Left kidney (tissue), 2 donors: ENCODE results near the gene KRTAP10-11. TPM values are rescaled to one million over a fixed set of nuclear protein-coding genes. Genes with fewer than 3 reads are reported as not detected.
"Not testable (repeated sequence)": the region's sequence is repeated elsewhere in the genome, so short reads cannot be mapped to it uniquely, and the experiment has no call there.

Experiments used
- DNase-seq: peaks from one replicate; pipeline ENCODE4 v3.0.0-alpha.2; 2013
- polyA plus RNA-seq: library from polyadenylated mRNA; unstranded; fragments of 120-200 nt; gene quantifications from one replicate; pipeline ENCODE4 v1.2.1, GENCODE V29; 2013; ENCODE audit not compliant: insufficient read length

KRTAP10-11 gene
- polyA plus RNA-seq, 1 donor: not detected

DNA sequence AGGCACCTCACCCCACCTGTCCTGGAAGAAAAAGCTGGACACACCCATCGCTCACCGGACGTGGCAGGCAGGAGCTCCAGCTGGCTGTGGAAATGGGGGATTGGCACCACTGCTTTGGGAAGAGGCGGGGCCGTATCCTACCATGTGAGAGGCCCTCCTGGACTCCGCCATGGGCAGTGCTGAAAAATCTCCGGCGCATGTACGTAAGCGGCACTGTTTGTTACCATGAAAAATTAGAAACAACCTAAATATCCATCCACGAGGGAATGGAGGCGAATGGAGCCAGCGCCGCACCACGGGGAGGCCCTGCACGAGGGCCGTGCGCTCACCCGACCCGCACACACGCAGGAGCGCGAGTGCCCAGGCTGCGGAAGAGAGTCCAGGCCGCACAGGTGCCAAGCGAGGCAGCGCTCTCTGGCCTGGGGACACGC is 31.2 kb upstream of the KRTAP10-11 start:
- DNase-seq: no peak

DNA sequence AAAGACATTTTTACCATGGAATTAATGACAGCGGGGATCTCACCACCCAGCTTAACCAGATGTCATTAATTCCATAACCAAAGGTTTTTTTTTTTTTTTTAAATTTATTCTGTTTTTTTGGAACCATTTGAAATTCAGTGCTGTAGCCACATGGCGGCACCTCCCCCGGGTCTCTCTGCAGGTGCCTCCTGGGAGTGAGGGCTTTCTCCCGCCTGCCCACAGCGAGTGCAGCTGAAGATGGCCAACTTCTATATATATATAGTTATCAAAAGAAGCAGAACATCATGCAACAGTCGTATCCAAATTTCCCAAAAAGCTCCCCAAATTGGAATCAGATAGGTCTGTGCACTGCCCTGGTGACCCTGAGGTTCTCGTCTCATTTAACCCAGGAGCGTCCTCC is 30.7 kb upstream of the KRTAP10-11 start:
- no peak for DNase-seq

DNA sequence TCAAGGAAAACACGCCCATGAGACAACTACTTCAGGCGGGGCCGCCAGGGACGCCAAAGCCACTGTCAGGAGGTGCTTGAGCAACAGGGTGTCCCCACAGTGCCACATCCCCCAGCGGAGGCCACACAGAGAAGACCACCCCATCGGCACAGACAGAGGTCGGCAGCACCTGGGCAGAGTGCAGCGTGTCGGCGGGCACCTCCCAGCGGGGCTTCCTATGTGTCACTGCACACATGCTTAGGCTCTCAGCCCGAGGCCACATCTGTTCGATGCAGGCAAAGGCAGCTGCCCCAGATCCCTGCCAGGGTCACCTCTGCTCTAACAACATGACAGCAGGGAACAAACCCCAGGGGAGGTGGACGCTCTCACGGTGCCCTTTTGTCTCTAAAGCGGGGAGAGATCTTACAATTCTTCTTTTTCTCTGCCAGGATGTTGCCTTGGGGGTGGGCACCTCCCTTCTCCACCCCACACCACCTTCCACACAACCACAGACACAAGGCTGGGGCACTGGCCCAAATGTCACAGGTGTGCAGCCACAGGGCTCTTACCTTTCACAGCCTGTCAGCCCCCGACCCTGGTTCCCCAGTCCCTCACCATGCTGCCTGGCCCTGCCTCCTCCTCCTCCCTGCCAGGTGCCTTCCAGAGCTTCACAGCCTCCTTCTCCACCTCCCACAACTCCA is 30.2 kb upstream of the KRTAP10-11 start:
- no peak for DNase-seq

DNA sequence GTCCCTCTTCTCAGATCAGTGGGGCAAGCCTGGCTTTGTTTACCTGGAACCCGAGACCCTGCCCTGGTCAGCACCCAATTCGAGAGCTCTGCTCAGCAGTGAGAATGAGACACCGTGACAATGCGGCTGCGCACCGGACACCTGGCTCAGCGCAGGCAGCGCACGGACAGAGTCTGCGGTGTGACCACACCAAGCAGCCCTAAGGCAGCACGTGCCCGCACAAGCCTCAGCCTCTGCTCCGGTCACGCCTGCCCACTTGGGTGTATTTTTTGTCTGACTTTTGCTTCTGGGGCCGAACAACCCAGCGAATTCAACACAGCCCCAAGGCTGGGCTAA is 29.7 kb upstream of the KRTAP10-11 start:
- no peak for DNase-seq

DNA sequence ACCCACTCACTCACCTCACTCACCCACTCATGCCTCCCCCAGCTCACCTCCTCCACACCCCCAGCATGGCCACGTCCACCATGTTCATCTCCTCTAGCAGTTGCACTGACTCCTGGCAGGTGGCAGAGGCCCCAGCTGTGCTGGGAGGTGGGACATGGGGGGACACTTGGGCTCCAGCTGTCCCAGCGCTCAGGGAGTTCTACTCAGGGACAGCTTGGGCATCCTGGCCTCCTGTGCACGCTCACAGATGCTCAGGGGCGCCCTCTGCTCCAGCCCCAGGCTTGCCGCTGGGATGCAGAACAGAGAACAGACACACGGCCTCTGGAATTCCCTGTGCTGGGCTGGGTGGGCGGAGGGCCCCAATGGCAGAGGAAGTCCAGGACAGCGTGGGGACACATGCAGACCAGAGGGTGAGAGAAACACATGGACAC is 29.1 kb upstream of the KRTAP10-11 start:
- no peak for DNase-seq

DNA sequence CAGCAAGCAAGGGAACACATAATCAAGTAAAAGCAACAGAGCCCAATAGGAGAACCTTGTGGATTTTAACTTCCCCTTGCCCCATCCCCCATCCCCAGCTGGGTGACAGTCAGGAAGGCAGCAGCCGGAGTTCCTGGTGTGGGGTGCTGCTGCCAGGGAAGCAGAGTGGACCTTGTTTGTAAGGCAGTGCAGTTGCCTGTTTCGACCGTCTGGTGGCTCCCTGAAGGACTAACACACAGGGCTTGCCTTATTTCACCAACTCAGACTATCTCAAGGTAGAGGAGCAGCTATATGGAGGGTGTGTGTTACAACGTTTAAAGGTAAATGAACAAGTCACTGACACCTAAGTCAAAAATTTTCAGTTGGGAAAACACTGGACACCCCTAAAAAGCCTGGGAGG is 27.7 kb upstream of the KRTAP10-11 start:
- no peak for DNase-seq

DNA sequence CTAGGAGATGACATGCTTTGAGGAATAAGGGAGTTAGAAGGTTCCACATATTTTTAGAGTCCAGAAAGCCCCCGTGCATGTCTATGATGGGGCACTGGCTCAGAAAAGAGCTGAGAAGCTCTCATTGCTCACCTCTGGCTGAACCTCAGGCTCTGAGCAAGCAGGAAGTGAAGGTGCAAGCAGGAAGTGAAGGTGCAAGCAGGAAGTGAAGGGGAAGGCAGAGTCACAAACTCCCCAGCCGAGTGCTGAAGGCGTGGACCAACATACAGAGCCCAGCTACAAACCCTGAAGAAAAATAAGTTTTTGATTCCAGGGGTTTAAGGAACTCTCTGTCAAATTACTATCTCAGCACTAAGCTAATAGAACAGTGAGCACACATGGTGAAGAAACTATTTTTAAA is 27.3 kb upstream of the KRTAP10-11 start:
- no peak for DNase-seq

DNA sequence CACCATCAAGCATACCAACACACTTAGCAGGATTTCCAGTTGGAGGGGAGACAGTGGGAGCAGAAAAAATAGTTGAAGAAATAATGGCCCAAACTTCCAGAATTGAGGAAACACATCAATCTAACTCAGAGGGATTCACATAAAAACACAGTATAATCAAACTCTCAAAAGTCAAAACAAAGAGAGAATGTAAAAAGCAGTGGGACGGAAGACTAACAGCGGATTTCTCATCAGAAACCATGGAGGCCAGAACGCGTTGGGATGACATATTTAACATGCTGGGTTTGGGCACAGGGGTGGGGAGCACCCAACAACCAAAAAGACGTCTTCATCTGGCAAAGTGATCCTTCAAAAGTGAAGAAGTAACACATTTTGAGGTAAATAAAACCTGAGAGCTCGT is 26.3 kb upstream of the KRTAP10-11 start:
- no peak for DNase-seq

DNA sequence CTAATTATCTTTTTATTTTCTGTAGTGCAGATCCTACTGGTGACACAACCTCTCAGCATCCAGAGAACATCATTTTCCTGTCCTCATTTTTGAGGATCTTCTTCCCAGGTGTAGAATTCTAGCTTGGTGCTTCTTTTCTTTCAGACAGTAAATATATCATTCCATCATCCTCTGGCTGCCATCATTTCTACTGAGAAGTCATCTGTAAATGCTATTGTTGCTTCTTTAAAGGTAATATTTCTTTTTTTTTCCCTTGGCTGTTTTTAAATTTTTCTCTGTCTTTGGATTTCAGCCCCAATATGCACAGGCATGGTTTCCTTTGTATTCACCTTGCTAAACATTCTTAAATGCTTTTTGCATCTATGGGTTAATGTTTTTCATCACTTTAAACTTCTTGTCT is 22.6 kb upstream of the KRTAP10-11 start:
- no peak for DNase-seq

DNA sequence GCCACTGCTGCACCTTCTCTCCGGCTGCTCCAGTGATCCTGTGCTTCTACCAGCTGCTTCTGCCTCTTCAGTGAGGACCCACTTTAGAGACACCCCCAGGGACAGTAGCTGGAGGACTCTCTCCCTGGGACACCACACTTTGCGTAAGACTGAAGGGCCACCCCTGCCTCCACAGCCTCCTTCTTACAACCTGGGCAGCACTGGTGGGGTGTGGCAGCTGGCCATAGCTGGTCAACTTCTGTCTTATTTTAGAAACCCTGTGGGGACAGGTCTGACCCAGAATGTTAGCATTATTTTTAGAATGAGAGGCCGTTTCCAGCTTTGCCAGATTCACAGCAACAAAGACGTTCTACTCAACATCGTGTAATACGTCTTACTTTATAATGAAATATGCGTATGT is 20.5 kb upstream of the KRTAP10-11 start:
- DNase-seq: no peak

DNA sequence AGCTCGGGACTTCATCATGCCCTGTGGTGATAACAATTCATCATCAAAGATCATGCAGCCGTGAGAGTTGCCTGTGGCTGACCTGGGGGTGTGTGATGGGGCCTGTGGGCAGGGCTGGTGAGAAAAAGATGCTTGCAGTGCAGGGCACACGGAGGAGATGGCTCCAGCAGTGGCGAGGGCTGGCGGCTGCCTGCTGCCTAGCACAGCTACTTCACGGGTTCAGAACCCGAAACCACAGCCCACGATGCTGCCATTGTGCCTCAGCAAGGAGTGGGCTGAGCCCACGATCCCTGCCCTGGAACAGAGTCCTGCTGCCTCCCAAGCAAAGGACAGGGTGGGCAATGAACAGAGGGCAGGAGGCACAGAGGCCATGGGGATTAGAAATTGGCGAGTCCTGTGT is 20.0 kb upstream of the KRTAP10-11 start:
- DNase-seq: no peak

DNA sequence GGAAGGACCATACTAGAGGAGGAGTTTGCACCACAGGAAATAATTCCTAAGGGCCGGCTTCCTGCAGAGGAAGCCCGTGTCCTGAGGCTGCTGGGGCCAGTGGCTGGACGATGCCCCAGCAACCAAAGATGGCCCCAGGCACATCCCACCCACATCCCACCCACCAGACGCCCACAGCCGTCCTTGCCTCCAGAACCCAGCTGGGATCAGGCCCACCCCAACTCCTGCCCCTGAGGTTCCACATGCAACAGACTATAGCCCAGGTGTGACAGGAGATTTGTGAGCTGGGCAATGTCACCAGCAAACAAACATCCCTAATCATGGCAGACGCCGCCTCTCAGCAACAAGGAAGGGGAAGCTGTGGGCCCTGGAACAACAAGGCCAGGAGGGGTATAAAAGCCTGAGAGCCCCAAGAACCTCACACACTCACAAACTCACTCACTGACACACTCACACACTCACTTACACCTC is 19.5 kb upstream of the KRTAP10-11 start, which contains the start of gene KRTAP10-9:
TSS of gene KRTAP10-9 (plus strand) at position 421 of the 471 bp plus-strand sequence. CDS start 79 bp downstream, outside the sequence.
- no peak for DNase-seq

DNA sequence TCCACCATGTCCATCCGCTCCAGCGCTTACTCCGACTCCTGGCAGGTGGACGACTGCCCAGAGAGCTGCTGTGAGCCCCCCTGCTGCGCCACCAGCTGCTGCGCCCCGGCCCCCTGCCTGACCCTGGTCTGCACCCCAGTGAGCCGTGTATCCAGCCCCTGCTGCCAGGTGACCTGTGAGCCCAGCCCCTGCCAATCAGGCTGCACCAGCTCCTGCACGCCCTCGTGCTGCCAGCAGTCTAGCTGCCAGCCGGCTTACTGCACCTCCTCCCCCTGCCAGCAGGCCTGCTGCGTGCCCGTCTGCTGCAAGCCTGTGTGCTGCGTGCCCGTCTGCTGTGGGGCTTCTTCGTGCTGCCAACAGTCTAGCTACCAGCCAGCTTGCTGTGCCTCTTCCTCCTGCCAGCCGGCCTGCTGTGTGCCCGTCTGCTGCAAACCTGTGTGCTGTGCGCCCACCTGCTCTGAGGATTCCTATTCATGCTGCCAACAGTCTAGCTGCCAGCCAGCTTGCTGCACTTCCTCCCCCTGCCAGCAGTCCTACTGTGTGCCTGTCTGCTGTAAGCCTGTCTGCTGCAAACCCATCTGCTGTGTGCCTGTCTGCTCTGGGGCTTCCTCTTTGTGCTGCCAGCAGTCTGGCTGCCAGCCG is 18.9 kb upstream of the KRTAP10-11 start:
- DNase-seq: not testable (repeated sequence)

DNA sequence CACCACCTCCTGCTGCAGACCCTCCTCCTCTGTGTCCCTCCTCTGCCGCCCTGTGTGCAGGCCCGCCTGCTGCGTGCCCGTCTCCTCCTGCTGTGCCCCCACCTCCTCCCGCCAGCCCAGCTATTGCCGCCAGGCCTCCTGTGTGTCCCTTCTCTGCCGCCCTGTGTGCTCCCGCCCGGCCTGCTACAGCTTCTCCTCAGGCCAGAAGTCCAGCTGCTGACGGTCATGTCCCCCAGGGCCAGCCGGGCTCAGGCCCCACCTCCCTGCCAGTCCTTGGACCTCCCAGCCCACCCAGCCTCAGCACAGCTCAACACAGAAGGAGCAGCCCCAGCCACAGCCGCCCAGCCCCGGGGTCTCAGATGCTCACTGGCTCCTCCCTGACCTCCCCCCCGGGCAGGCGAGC is 18.4 kb upstream of the KRTAP10-11 start:
- DNase-seq: not testable (repeated sequence)

DNA sequence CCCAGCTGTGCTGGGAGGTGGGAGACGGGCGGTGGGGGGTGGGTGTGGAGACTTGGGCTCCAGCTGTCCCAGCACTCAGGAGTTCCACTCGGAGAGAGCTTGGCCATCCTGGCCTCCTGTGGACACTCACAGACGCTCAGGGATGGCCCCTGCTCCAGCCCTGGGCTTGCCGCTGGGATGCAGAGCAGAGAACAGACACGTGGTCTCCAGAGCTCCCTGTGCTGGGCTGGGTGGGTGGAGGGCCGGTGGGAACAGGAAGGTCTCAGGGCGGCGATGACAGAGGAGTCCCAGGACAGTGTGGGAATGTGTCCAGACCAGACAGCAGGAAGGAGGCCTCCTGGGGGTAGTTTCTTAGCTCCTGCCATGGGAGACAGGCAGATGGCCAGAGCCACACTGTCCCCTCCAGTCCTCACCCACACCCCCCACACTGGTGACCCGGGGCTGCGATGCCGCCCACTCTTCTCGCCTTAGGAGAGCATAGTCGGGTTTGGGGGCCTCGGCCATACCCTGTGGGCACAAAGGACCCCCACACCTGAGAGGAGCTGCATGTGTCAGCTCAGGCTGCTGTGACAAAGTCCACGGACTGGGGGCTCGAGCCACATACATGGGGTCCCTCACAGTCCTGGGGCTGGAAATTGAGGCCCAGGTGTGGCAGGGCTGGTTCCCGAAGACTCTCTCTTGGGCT is 17.4 kb upstream of the KRTAP10-11 start:
- no peak for DNase-seq

DNA sequence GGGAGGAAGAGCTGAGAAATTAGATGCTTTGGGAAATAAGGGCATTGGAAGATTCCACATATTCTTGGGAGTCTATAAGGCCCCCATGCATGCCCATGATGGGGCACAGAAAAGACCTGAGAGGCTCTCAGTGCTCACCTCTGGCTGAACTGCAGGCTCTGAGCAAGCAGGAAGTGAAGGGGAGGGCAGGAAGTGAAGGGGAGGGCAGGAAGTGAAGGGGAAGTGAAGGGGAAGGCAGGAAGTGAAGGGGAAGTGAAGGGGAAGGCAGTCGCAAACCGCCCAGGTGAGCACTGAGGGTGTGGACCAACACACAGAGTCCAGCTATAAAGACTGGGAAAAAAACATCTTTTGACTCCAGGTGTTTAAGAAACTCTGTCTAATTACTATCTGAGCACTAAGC is 15.8 kb upstream of the KRTAP10-11 start:
- no peak for DNase-seq

DNA sequence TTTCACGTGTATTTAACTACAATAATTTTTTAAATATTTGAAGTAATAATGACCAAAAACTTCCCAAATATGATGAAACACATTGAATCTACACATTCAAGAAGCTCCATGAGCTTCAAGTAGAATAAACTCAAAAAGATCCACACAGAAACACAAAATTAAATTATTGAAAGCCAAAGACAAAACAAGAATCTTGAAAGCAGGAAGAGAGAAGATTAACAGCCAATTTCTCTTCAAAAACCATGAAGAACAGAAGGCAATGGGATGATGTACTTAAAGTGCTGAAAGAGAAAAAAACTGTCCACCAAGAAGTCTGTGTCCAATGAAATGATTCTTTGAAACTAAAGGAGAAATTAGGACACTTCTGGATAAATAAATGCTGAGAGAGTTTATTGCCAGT is 14.1 kb upstream of the KRTAP10-11 start:
- DNase-seq: no peak

DNA sequence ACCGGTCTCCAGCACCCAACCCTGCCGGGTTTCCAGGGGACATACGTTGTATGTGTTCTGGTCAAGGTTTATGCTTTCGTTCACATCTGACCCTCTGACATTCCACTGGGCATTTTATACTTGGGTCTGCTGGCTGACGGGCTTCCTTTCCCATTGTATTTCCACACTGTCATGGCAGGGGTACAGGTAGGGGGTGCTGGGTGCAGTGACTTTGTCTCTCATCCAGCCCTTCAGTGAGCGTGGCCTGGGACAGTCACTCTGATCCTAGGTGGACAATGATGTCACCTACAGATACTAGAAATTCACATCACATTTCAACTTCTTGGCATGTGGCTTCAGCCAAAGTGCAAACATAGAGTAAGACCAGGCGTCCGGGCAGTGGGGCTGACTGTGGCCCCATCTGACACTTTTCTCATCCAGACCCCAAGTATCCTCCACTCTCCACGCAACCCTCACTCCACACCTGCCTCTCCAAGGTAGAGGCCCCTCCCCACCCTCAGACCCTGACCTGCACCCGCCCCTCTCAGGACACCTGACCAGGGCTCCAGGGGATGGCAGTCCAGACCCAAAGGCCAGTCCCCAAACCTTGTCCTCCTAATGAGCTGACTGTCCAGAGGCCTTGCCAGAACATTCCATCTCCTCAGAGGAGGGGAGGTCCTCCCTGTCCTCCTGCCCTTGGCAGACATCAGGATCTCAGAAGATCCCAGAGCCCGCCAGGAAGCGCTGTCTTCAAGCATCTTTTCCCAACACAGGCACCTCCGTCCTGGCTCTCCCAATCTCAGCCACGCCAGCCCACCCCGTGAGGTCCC is 9.8 kb upstream of the KRTAP10-11 start:
- DNase-seq: no peak

DNA sequence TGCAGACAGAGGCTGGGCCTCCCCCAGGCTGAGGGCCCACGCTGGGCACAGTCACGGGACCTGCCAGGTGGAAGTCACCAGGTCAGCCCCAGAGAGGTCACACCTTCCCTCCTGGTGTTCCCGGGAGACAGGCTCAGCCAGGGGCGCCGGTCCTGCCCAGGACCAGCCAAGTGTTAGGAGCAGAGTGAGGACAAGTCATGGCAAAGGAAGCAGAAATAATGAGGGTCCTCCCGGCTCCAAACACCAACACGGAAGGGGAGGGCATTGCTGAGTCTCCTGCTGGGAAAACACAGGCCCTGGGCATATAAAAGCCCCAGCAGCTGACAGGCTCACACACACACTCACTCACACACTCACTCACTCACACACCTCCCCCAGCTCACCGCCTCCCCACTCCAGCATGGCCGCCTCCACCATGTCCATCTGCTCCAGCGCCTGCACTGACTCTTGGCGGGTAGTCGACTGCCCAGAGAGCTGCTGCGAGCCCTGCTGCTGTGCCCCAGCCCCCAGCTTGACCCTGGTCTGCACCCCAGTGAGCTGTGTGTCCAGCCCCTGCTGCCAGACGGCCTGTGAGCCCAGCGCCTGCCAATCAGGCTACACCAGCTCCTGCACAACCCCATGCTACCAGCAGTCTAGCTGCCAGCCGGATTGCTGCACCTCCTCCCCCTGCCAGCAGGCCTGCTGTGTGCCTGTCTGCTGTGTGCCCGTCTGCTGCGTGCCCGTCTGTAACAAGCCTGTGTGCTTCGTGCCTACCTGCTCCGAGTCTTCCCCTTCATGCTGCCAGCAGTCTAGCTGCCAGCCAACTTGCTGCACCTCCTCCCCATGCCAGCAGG is 9.0 kb upstream of the KRTAP10-11 start, which contains the start of gene KRTAP10-10:
TSS of gene KRTAP10-10 (plus strand) at position 339 of the 833 bp plus-strand sequence. CDS start at position 401, 62 bp downstream.
- DNase-seq: no peak

DNA sequence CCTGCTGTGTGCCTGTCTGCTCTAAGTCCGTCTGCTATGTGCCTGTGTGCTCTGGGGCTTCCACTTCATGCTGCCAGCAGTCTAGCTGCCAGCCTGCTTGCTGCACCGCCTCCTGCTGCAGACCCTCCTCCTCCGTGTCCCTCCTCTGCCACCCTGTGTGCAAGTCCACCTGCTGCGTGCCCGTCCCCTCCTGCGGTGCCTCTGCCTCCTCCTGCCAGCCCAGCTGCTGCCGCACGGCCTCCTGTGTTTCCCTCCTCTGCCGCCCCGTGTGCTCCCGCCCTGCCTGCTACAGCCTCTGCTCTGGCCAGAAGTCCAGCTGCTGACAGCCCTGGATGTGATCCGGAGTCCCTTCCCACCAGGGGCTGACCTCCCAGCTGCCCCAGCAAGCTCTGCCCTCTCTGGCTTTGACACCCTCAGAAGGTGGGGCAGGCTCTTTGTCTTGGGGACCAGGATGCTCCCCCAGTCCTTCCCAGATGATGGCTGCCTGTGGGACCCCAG is 8.3 kb upstream of the KRTAP10-11 start:
- not testable (repeated sequence) for DNase-seq
